Measurements from ENCODE around the gene SLC2A8. TPM values are rescaled to one million over a fixed set of nuclear protein-coding genes. Genes with fewer than 3 reads are reported as not detected.

Gene SLC2A8
- total RNA-seq, 1 donor from 2014 or later = 30.6 TPM

- Mint-ChIP-seq H3K4me3 (ENCODE audit: unreplicated experiment) (no peak overlapping the region), H3K27ac (ENCODE audit: unreplicated experiment) (no peak overlapping the region), H3K9me3 (ENCODE audit: unreplicated experiment) (no peaks in the 10 kb centered on the region), H3K36me3 (ENCODE audit: unreplicated experiment) (no peaks in the 10 kb centered on the region), H3K4me1 (ENCODE audit: low read depth, unreplicated experiment) (peaks cover 17% of the 10 kb centered on the region), H3K27me3 (ENCODE audit: unreplicated experiment) (no peaks in the 10 kb centered on the region)
- no peak for DNase-seq
- TF ChIP-seq, protein P1, sequence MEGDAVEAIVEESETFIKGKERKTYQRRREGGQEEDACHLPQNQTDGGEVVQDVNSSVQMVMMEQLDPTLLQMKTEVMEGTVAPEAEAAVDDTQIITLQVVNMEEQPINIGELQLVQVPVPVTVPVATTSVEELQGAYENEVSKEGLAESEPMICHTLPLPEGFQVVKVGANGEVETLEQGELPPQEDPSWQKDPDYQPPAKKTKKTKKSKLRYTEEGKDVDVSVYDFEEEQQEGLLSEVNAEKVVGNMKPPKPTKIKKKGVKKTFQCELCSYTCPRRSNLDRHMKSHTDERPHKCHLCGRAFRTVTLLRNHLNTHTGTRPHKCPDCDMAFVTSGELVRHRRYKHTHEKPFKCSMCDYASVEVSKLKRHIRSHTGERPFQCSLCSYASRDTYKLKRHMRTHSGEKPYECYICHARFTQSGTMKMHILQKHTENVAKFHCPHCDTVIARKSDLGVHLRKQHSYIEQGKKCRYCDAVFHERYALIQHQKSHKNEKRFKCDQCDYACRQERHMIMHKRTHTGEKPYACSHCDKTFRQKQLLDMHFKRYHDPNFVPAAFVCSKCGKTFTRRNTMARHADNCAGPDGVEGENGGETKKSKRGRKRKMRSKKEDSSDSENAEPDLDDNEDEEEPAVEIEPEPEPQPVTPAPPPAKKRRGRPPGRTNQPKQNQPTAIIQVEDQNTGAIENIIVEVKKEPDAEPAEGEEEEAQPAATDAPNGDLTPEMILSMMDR (IDR thresholded peaks at IDR 0.05; ENCODE audit: partially characterized antibody, unreplicated experiment) = no peak
These were observed 30.4 kb upstream of the SLC2A8 start for GRCh38 chr9:127366594-127366993.

DNA sequence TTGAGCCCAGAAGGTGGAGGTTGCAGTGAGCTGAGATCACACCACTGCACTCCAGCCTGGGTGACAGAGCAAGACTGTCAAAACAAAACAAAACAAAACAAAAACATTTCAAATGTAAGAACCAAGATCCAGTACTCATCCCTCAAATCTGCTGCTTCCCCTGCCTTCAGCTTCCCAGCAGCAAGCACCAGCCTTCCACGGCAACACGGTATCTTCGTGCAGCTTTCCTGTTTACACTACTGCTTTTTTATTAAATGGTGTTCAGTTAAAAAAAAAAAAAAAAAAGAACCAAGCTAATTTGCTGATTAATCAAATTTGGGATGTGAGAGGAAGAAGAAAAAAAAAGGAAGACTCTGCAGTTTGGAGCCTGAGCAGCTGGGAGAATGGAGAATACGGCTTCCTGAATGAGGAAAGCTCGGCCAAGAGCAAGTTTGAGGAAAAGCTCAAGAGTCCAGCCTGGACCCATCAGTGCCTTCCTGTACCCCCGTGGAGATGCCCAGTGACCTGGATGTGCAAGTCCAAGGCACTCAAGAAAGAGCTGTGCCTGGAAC is 28.0 kb upstream of the SLC2A8 start:
- Mint-ChIP-seq H3K27me3 (ENCODE audit: unreplicated experiment) (no peaks in the 10 kb centered on the region), H3K4me3 (ENCODE audit: unreplicated experiment) (no peak overlapping the region), H3K27ac (ENCODE audit: unreplicated experiment) (no peak overlapping the region), H3K36me3 (ENCODE audit: unreplicated experiment) (no peaks in the 10 kb centered on the region), H3K9me3 (ENCODE audit: unreplicated experiment) (no peaks in the 10 kb centered on the region), H3K4me1 (ENCODE audit: low read depth, unreplicated experiment) (peaks cover 8% of the 10 kb centered on the region)
- DNase-seq = no peak
- TF ChIP-seq, protein P1 (IDR thresholded peaks at IDR 0.05; ENCODE audit: partially characterized antibody, unreplicated experiment) = no peak

- DNase-seq = no peak
- Mint-ChIP-seq H3K27me3 (ENCODE audit: unreplicated experiment) (no peaks in the 10 kb centered on the region), H3K9me3 (ENCODE audit: unreplicated experiment) (no peaks in the 10 kb centered on the region), H3K36me3 (ENCODE audit: unreplicated experiment) (no peaks in the 10 kb centered on the region), H3K4me1 (ENCODE audit: low read depth, unreplicated experiment) (peaks cover 8% of the 10 kb centered on the region), H3K4me3 (ENCODE audit: unreplicated experiment) (no peak overlapping the region), H3K27ac (ENCODE audit: unreplicated experiment) (no peak overlapping the region)
- TF ChIP-seq, protein P1 (IDR thresholded peaks at IDR 0.05; ENCODE audit: partially characterized antibody, unreplicated experiment) = no peak
These were observed 27.5 kb upstream of the SLC2A8 start for GRCh38 chr9:127369428-127369827.

- TF ChIP-seq, protein P1 (IDR thresholded peaks at IDR 0.05; ENCODE audit: partially characterized antibody, unreplicated experiment) = no peak
- Mint-ChIP-seq H3K27ac (ENCODE audit: unreplicated experiment) (no peak overlapping the region), H3K4me1 (ENCODE audit: low read depth, unreplicated experiment) (peaks cover 8% of the 10 kb centered on the region), H3K36me3 (ENCODE audit: unreplicated experiment) (no peaks in the 10 kb centered on the region), H3K9me3 (ENCODE audit: unreplicated experiment) (no peaks in the 10 kb centered on the region), H3K27me3 (ENCODE audit: unreplicated experiment) (no peaks in the 10 kb centered on the region), H3K4me3 (ENCODE audit: unreplicated experiment) (no peak overlapping the region)
- DNase-seq = no peak
These were observed 26.8 kb upstream of the SLC2A8 start for GRCh38 chr9:127370147-127370579.

- TF ChIP-seq, protein P1 (IDR thresholded peaks at IDR 0.05; ENCODE audit: partially characterized antibody, unreplicated experiment) = no peak
- no peaks in the 10 kb centered on the region for H3K9me3 Mint-ChIP-seq (ENCODE audit: unreplicated experiment)
- H3K36me3 Mint-ChIP-seq (ENCODE audit: unreplicated experiment) = no peaks in the 10 kb centered on the region
- peaks cover 8% of the 10 kb centered on the region for H3K4me1 Mint-ChIP-seq (ENCODE audit: low read depth, unreplicated experiment)
- H3K27me3 Mint-ChIP-seq (ENCODE audit: unreplicated experiment) = no peaks in the 10 kb centered on the region
- no peak overlapping the region for H3K27ac Mint-ChIP-seq (ENCODE audit: unreplicated experiment)
- no peak overlapping the region for H3K4me3 Mint-ChIP-seq (ENCODE audit: unreplicated experiment)
- no peak for DNase-seq
These were observed 26.0 kb upstream of the SLC2A8 start for GRCh38 chr9:127370672-127371648.
